HAP-1 (cell line): ENCODE measurements around the gene SNX14.

Experiments
- DNase-seq, 2 experiments: peaks; one replicate each; pipeline ENCODE4 v3.0.0-alpha.2; 2016 to 2020; ENCODE audit warnings: low spot score in 2 of 2
- H3K27me3 ChIP-seq: fragments of 250-450 bp; sonication (Bioruptor Pico); 2 replicates; pipeline ENCODE4 v1.5.1; 2020; ENCODE audit warnings: low read depth, mild to moderate bottlenecking, moderate library complexity
- H3K36me3 ChIP-seq: fragments of 250-450 bp; sonication (Bioruptor Pico); replicated peaks from 2 replicates; pipeline ENCODE4 v1.5.1; 2020; ENCODE audit warnings: mild to moderate bottlenecking
- H3K4me1 ChIP-seq: fragments of 250-450 bp; sonication (Bioruptor Pico); 2 replicates; pipeline ENCODE4 v1.5.1; 2020; ENCODE audit warnings: mild to moderate bottlenecking
- H3K4me3 ChIP-seq: fragments of 250-450 bp; sonication (Bioruptor Pico); 2 replicates; pipeline ENCODE4 v1.5.1; 2020; ENCODE audit warnings: mild to moderate bottlenecking, moderate library complexity
- H3K9me3 ChIP-seq: fragments of 250-450 bp; sonication (Bioruptor Pico); 2 replicates; pipeline ENCODE4 v1.5.1; 2020; ENCODE audit warnings: mild to moderate bottlenecking, moderate library complexity
- in situ Hi-C: fragments of 300-500 bp; cut with MboI; formaldehyde crosslinking; loops from 3 replicates; pipeline ENCODE4 v1.14.3; 2020; ENCODE audit warnings: low sequenced_read_pairs, inconsistent platforms, mixed read lengths

SNX14 gene

GRCh38 chr6:85479208-85479607 lies 114.5 kb downstream of the SNX14 start:
- Histone ChIP-seq H3K36me3 (no peaks in the 10 kb centered on the region), H3K4me1 (no peaks in the 10 kb centered on the region), H3K27me3 (no peaks in the 10 kb centered on the region), H3K4me3 (no peak overlapping the region), H3K9me3 (no peaks in the 10 kb centered on the region)
- in situ Hi-C loops = no loop called here
- no peak for DNase-seq

GRCh38 chr6:85476532-85476931 lies 117.1 kb downstream of the SNX14 start:
- no peak for DNase-seq
- H3K4me3 ChIP-seq = no peak overlapping the region
- H3K27me3 ChIP-seq = peaks cover 3% of the 10 kb centered on the region; the same call in 1 of the 2 replicates
- H3K4me1 ChIP-seq = no peaks in the 10 kb centered on the region
- no peaks in the 10 kb centered on the region for H3K36me3 ChIP-seq
- H3K9me3 ChIP-seq = no peaks in the 10 kb centered on the region
- in situ Hi-C loops = no loop called here

- H3K27me3 ChIP-seq = peaks cover 3% of the 10 kb centered on the region; the same call in 1 of the 2 replicates
- H3K4me1 ChIP-seq = no peaks in the 10 kb centered on the region
- no peaks in the 10 kb centered on the region for H3K36me3 ChIP-seq
- no peak for DNase-seq
- H3K4me3 ChIP-seq = no peak overlapping the region
- no peaks in the 10 kb centered on the region for H3K9me3 ChIP-seq
- in situ Hi-C loops = no loop called here
Observed at GRCh38 chr6:85473748-85474147, 119.9 kb downstream of the SNX14 start.

GRCh38 chr6:85472744-85473143 lies 120.9 kb downstream of the SNX14 start:
- Histone ChIP-seq H3K27me3 (peaks cover 3% of the 10 kb centered on the region; the same call in 1 of the 2 replicates), H3K4me1 (no peaks in the 10 kb centered on the region), H3K36me3 (no peaks in the 10 kb centered on the region), H3K4me3 (no peak overlapping the region), H3K9me3 (no peaks in the 10 kb centered on the region)
- no peak for DNase-seq
- in situ Hi-C loops = no loop called here

- in situ Hi-C loops = no loop called here
- no peaks in the 10 kb centered on the region for H3K36me3 ChIP-seq
- no peak for DNase-seq
- peaks cover 3% of the 10 kb centered on the region; the same call in 1 of the 2 replicates for H3K27me3 ChIP-seq
- no peaks in the 10 kb centered on the region for H3K4me1 ChIP-seq
- no peak overlapping the region for H3K4me3 ChIP-seq
- H3K9me3 ChIP-seq = no peaks in the 10 kb centered on the region
Observed at GRCh38 chr6:85470023-85470410, 123.6 kb downstream of the SNX14 start.

GRCh38 chr6:85469276-85470022 lies 124.2 kb downstream of the SNX14 start:
- DNase-seq = no peak
- Histone ChIP-seq H3K4me1 (no peaks in the 10 kb centered on the region), H3K27me3 (peaks cover 3% of the 10 kb centered on the region; the same call in 1 of the 2 replicates), H3K9me3 (no peaks in the 10 kb centered on the region), H3K4me3 (no peak overlapping the region), H3K36me3 (no peaks in the 10 kb centered on the region)
- in situ Hi-C loops = no loop called here

GRCh38 chr6:85468326-85468725 lies 125.3 kb downstream of the SNX14 start:
- Histone ChIP-seq H3K4me3 (no peak overlapping the region), H3K9me3 (no peaks in the 10 kb centered on the region), H3K36me3 (no peaks in the 10 kb centered on the region), H3K4me1 (no peaks in the 10 kb centered on the region), H3K27me3 (no peaks in the 10 kb centered on the region; the same call in 1 of the 2 replicates)
- no peak for DNase-seq
- in situ Hi-C loops = no loop called here

- H3K4me1 ChIP-seq = no peaks in the 10 kb centered on the region
- no peaks in the 10 kb centered on the region for H3K27me3 ChIP-seq
- in situ Hi-C loops = no loop called here
- H3K9me3 ChIP-seq = no peaks in the 10 kb centered on the region
- no peak overlapping the region for H3K4me3 ChIP-seq
- DNase-seq = no peak
- no peaks in the 10 kb centered on the region for H3K36me3 ChIP-seq
Observed at GRCh38 chr6:85465762-85466161, 127.9 kb downstream of the SNX14 start.

GRCh38 chr6:85464722-85465150 lies 128.9 kb downstream of the SNX14 start:
- Histone ChIP-seq H3K4me1 (no peaks in the 10 kb centered on the region), H3K36me3 (no peaks in the 10 kb centered on the region), H3K9me3 (no peaks in the 10 kb centered on the region), H3K27me3 (no peaks in the 10 kb centered on the region), H3K4me3 (no peak overlapping the region)
- no peak for DNase-seq
- in situ Hi-C loops = no loop called here

GRCh38 chr6:85464260-85464644 lies 129.4 kb downstream of the SNX14 start:
- DNase-seq = no peak
- no peak overlapping the region for H3K4me3 ChIP-seq
- H3K4me1 ChIP-seq = no peaks in the 10 kb centered on the region
- no peaks in the 10 kb centered on the region for H3K27me3 ChIP-seq
- no peaks in the 10 kb centered on the region for H3K36me3 ChIP-seq
- H3K9me3 ChIP-seq = no peaks in the 10 kb centered on the region
- in situ Hi-C loops = no loop called here

- in situ Hi-C loops = no loop called here
- Histone ChIP-seq H3K9me3 (no peaks in the 10 kb centered on the region), H3K36me3 (no peaks in the 10 kb centered on the region), H3K4me1 (no peaks in the 10 kb centered on the region), H3K4me3 (no peak overlapping the region), H3K27me3 (no peaks in the 10 kb centered on the region)
- DNase-seq = no peak
Observed at GRCh38 chr6:85463621-85464259, 129.9 kb downstream of the SNX14 start.

- in situ Hi-C loops = no loop called here
- Histone ChIP-seq H3K4me3 (no peak overlapping the region), H3K27me3 (no peaks in the 10 kb centered on the region), H3K9me3 (no peaks in the 10 kb centered on the region), H3K4me1 (no peaks in the 10 kb centered on the region), H3K36me3 (no peaks in the 10 kb centered on the region)
- no peak for DNase-seq
Observed at GRCh38 chr6:85462673-85463072, 131.0 kb downstream of the SNX14 start.

- Histone ChIP-seq H3K27me3 (no peaks in the 10 kb centered on the region), H3K36me3 (no peaks in the 10 kb centered on the region), H3K4me1 (no peaks in the 10 kb centered on the region), H3K4me3 (no peak overlapping the region), H3K9me3 (no peaks in the 10 kb centered on the region)
- in situ Hi-C loops = no loop called here
- no peak for DNase-seq
Observed at GRCh38 chr6:85461798-85462170, 131.9 kb downstream of the SNX14 start.

GRCh38 chr6:85460921-85461797 lies 132.5 kb downstream of the SNX14 start:
- Histone ChIP-seq H3K27me3 (no peaks in the 10 kb centered on the region), H3K4me1 (no peaks in the 10 kb centered on the region), H3K36me3 (no peaks in the 10 kb centered on the region), H3K4me3 (no peak overlapping the region), H3K9me3 (no peaks in the 10 kb centered on the region)
- in situ Hi-C loops = no loop called here
- no peak for DNase-seq
